ENCODE results near the gene TAPT1.
A peak's percentile ranks its signal among the peaks of the same experiment; 100 is the strongest.

TAPT1 gene

GRCh38 chr4:16140231-16140878 lies 85.9 kb downstream of the TAPT1 start:
- Histone ChIP-seq H3K9ac (ENCODE audit: low read depth in 1 of 2, low read length in 2 of 2) (no peak overlapping the region), H3K27ac (ENCODE audit: low read depth, low read length) (peak overlapping the region; percentile 60), H3K9me3 (ENCODE audit: control insufficient read depth in 1 of 2, low read length in 2 of 2) (peaks cover 2 to 15% of the 10 kb centered on the region in 2 donors), H3K27me3 (ENCODE audit: control insufficient read depth in 1 of 2, insufficient read depth in 2 of 2, low read length in 2 of 2) (no peaks in the 10 kb centered on the region), H3K36me3 (ENCODE audit: control insufficient read depth in 1 of 2, insufficient read depth in 2 of 2, low read length in 2 of 2) (no peaks in the 10 kb centered on the region), H3K4me3 (ENCODE audit: low read depth in 1 of 2, low read length in 2 of 2) (peak overlapping the region in 1 of 2 donors; percentile 1), H3K4me1 (ENCODE audit: control insufficient read depth in 1 of 2, insufficient read depth in 2 of 2, low read length in 2 of 2) (peaks cover 35 to 43% of the 10 kb centered on the region in 2 donors)

- Histone ChIP-seq H3K4me1 (ENCODE audit: control insufficient read depth in 1 of 2, insufficient read depth in 2 of 2, low read length in 2 of 2) (peaks cover 35 to 43% of the 10 kb centered on the region in 2 donors), H3K27ac (ENCODE audit: low read depth, low read length) (no peak overlapping the region), H3K9ac (ENCODE audit: low read depth in 1 of 2, low read length in 2 of 2) (no peak overlapping the region), H3K4me3 (ENCODE audit: low read depth in 1 of 2, low read length in 2 of 2) (no peak overlapping the region), H3K36me3 (ENCODE audit: control insufficient read depth in 1 of 2, insufficient read depth in 2 of 2, low read length in 2 of 2) (no peaks in the 10 kb centered on the region), H3K9me3 (ENCODE audit: control insufficient read depth in 1 of 2, low read length in 2 of 2) (peaks cover 0 to 7% of the 10 kb centered on the region in 2 donors), H3K27me3 (ENCODE audit: control insufficient read depth in 1 of 2, insufficient read depth in 2 of 2, low read length in 2 of 2) (no peaks in the 10 kb centered on the region)
These were observed 87.0 kb downstream of the TAPT1 start for GRCh38 chr4:16139066-16139945.

- H3K36me3 ChIP-seq (ENCODE audit: control insufficient read depth in 1 of 2, insufficient read depth in 2 of 2, low read length in 2 of 2) = no peaks in the 10 kb centered on the region
- H3K4me3 ChIP-seq (ENCODE audit: low read depth in 1 of 2, low read length in 2 of 2) = no peak overlapping the region
- H3K27me3 ChIP-seq (ENCODE audit: control insufficient read depth in 1 of 2, insufficient read depth in 2 of 2, low read length in 2 of 2) = no peaks in the 10 kb centered on the region
These were observed 89.4 kb downstream of the TAPT1 start for GRCh38 chr4:16136827-16137226.

GRCh38 chr4:16136311-16136710 lies 90.0 kb downstream of the TAPT1 start:
- no peak overlapping the region for H3K4me3 ChIP-seq (ENCODE audit: low read depth in 1 of 2, low read length in 2 of 2)
- H3K9me3 ChIP-seq (ENCODE audit: control insufficient read depth in 1 of 2, low read length in 2 of 2) = no peaks in the 10 kb centered on the region
- H3K36me3 ChIP-seq (ENCODE audit: control insufficient read depth in 1 of 2, insufficient read depth in 2 of 2, low read length in 2 of 2) = no peaks in the 10 kb centered on the region
- no peak overlapping the region for H3K9ac ChIP-seq (ENCODE audit: low read depth in 1 of 2, low read length in 2 of 2)
- no peak overlapping the region for H3K27ac ChIP-seq (ENCODE audit: low read depth, low read length)
- H3K27me3 ChIP-seq (ENCODE audit: control insufficient read depth in 1 of 2, insufficient read depth in 2 of 2, low read length in 2 of 2) = no peaks in the 10 kb centered on the region
- peaks cover 20 to 25% of the 10 kb centered on the region in 2 donors for H3K4me1 ChIP-seq (ENCODE audit: control insufficient read depth in 1 of 2, insufficient read depth in 2 of 2, low read length in 2 of 2)

More at GRCh38 chr4:16136827-16137226, 89.4 kb downstream of the TAPT1 start:
- Histone ChIP-seq H3K9me3 (ENCODE audit: control insufficient read depth in 1 of 2, low read length in 2 of 2) (no peaks in the 10 kb centered on the region), H3K9ac (ENCODE audit: low read depth in 1 of 2, low read length in 2 of 2) (no peak overlapping the region), H3K4me1 (ENCODE audit: control insufficient read depth in 1 of 2, insufficient read depth in 2 of 2, low read length in 2 of 2) (peaks cover 25 to 31% of the 10 kb centered on the region in 2 donors), H3K27ac (ENCODE audit: low read depth, low read length) (no peak overlapping the region)

- no peak overlapping the region for H3K9ac ChIP-seq (ENCODE audit: low read depth in 1 of 2, low read length in 2 of 2)
- H3K27me3 ChIP-seq (ENCODE audit: control insufficient read depth in 1 of 2, insufficient read depth in 2 of 2, low read length in 2 of 2) = no peaks in the 10 kb centered on the region
- no peak overlapping the region for H3K27ac ChIP-seq (ENCODE audit: low read depth, low read length)
- no peaks in the 10 kb centered on the region for H3K36me3 ChIP-seq (ENCODE audit: control insufficient read depth in 1 of 2, insufficient read depth in 2 of 2, low read length in 2 of 2)
- no peaks in the 10 kb centered on the region for H3K9me3 ChIP-seq (ENCODE audit: control insufficient read depth in 1 of 2, low read length in 2 of 2)
- H3K4me3 ChIP-seq (ENCODE audit: low read depth in 1 of 2, low read length in 2 of 2) = no peak overlapping the region
- H3K4me1 ChIP-seq (ENCODE audit: control insufficient read depth in 1 of 2, insufficient read depth in 2 of 2, low read length in 2 of 2) = peaks cover 10 to 14% of the 10 kb centered on the region in 2 donors
These were observed 92.9 kb downstream of the TAPT1 start for GRCh38 chr4:16133406-16133805.

- no peaks in the 10 kb centered on the region for H3K36me3 ChIP-seq (ENCODE audit: control insufficient read depth in 1 of 2, insufficient read depth in 2 of 2, low read length in 2 of 2)
- peaks cover 10 to 14% of the 10 kb centered on the region in 2 donors for H3K4me1 ChIP-seq (ENCODE audit: control insufficient read depth in 1 of 2, insufficient read depth in 2 of 2, low read length in 2 of 2)
- no peak overlapping the region for H3K9ac ChIP-seq (ENCODE audit: low read depth in 1 of 2, low read length in 2 of 2)
- H3K27me3 ChIP-seq (ENCODE audit: control insufficient read depth in 1 of 2, insufficient read depth in 2 of 2, low read length in 2 of 2) = no peaks in the 10 kb centered on the region
- no peak overlapping the region for H3K4me3 ChIP-seq (ENCODE audit: low read depth in 1 of 2, low read length in 2 of 2)
- H3K27ac ChIP-seq (ENCODE audit: low read depth, low read length) = no peak overlapping the region
- no peaks in the 10 kb centered on the region for H3K9me3 ChIP-seq (ENCODE audit: control insufficient read depth in 1 of 2, low read length in 2 of 2)
These were observed 95.0 kb downstream of the TAPT1 start for GRCh38 chr4:16131293-16131692.

GRCh38 chr4:16129336-16129735 lies 96.9 kb downstream of the TAPT1 start:
- H3K4me3 ChIP-seq (ENCODE audit: low read depth in 1 of 2, low read length in 2 of 2) = no peak overlapping the region
- peaks cover 10 to 14% of the 10 kb centered on the region in 2 donors for H3K4me1 ChIP-seq (ENCODE audit: control insufficient read depth in 1 of 2, insufficient read depth in 2 of 2, low read length in 2 of 2)
- no peaks in the 10 kb centered on the region for H3K36me3 ChIP-seq (ENCODE audit: control insufficient read depth in 1 of 2, insufficient read depth in 2 of 2, low read length in 2 of 2)
- no peak overlapping the region for H3K27ac ChIP-seq (ENCODE audit: low read depth, low read length)
- H3K9ac ChIP-seq (ENCODE audit: low read depth in 1 of 2, low read length in 2 of 2) = no peak overlapping the region
- H3K27me3 ChIP-seq (ENCODE audit: control insufficient read depth in 1 of 2, insufficient read depth in 2 of 2, low read length in 2 of 2) = no peaks in the 10 kb centered on the region
- H3K9me3 ChIP-seq (ENCODE audit: control insufficient read depth in 1 of 2, low read length in 2 of 2) = no peaks in the 10 kb centered on the region

- Histone ChIP-seq H3K9ac (ENCODE audit: low read depth in 1 of 2, low read length in 2 of 2) (no peak overlapping the region), H3K27ac (ENCODE audit: low read depth, low read length) (no peak overlapping the region), H3K36me3 (ENCODE audit: control insufficient read depth in 1 of 2, insufficient read depth in 2 of 2, low read length in 2 of 2) (no peaks in the 10 kb centered on the region), H3K9me3 (ENCODE audit: control insufficient read depth in 1 of 2, low read length in 2 of 2) (no peaks in the 10 kb centered on the region), H3K4me1 (ENCODE audit: control insufficient read depth in 1 of 2, insufficient read depth in 2 of 2, low read length in 2 of 2) (peaks cover 15 to 18% of the 10 kb centered on the region in 2 donors), H3K4me3 (ENCODE audit: low read depth in 1 of 2, low read length in 2 of 2) (no peak overlapping the region), H3K27me3 (ENCODE audit: control insufficient read depth in 1 of 2, insufficient read depth in 2 of 2, low read length in 2 of 2) (no peaks in the 10 kb centered on the region)
These were observed 99.6 kb downstream of the TAPT1 start for GRCh38 chr4:16126714-16127113.

GRCh38 chr4:16125571-16126445 lies 100.5 kb downstream of the TAPT1 start:
- H3K36me3 ChIP-seq (ENCODE audit: control insufficient read depth in 1 of 2, insufficient read depth in 2 of 2, low read length in 2 of 2) = no peaks in the 10 kb centered on the region
- no peak overlapping the region for H3K27ac ChIP-seq (ENCODE audit: low read depth, low read length)
- no peaks in the 10 kb centered on the region for H3K9me3 ChIP-seq (ENCODE audit: control insufficient read depth in 1 of 2, low read length in 2 of 2)
- no peak overlapping the region for H3K9ac ChIP-seq (ENCODE audit: low read depth in 1 of 2, low read length in 2 of 2)
- H3K4me1 ChIP-seq (ENCODE audit: control insufficient read depth in 1 of 2, insufficient read depth in 2 of 2, low read length in 2 of 2) = peaks cover 15 to 18% of the 10 kb centered on the region in 2 donors
- H3K27me3 ChIP-seq (ENCODE audit: control insufficient read depth in 1 of 2, insufficient read depth in 2 of 2, low read length in 2 of 2) = no peaks in the 10 kb centered on the region
- no peak overlapping the region for H3K4me3 ChIP-seq (ENCODE audit: low read depth in 1 of 2, low read length in 2 of 2)
